ENCODE results near the gene GLT1D1.

GRCh38 chr12:128815779-128816642 lies 37.3 kb upstream of the GLT1D1 start:
- TF ChIP-seq CTCF (IDR thresholded peaks at IDR 0.05) (no peak), ZFX (IDR thresholded peaks at IDR 0.05; ENCODE audit: borderline replicate concordance) (no peak)
